Hepatocyte (in vitro differentiated cells): ENCODE data around the gene HK2. TPM values are rescaled to one million over a fixed set of nuclear protein-coding genes. Genes with fewer than 3 reads are reported as not detected.

Source experiments
- DNase-seq: peaks from one replicate; pipeline ENCODE4 v3.0.0-alpha.2; 2016; ENCODE audit warnings: low spot score
- H2AFZ ChIP-seq: fragments of 200-600 bp; sonication (generic); 2 replicates; pipeline ENCODE4 v1.6.0; 2016; ENCODE audit warnings: antibody characterized with exemption, mild to moderate bottlenecking
- H3K27ac ChIP-seq: fragments of 200-600 bp; sonication (generic); 2 replicates; pipeline ENCODE4 v1.5.1; 2016; ENCODE audit warnings: mild to moderate bottlenecking
- H3K27me3 ChIP-seq: fragments of 200-600 bp; sonication (generic); 2 replicates; pipeline ENCODE4 v1.6.1; 2016
- H3K36me3 ChIP-seq: fragments of 200-600 bp; sonication (generic); replicated peaks from 2 replicates; pipeline ENCODE4 v1.5.1; 2016; ENCODE audit warnings: low read depth; ENCODE audit not compliant: insufficient read depth
- H3K4me1 ChIP-seq: fragments of 200-600 bp; sonication (generic); 2 replicates; pipeline ENCODE4 v1.5.1; 2016; ENCODE audit warnings: mild to moderate bottlenecking, moderate library complexity; ENCODE audit not compliant: insufficient read depth
- H3K4me2 ChIP-seq: fragments of 200-600 bp; sonication (generic); 2 replicates; pipeline ENCODE4 v1.6.0; 2016
- H3K4me3 ChIP-seq: fragments of 200-600 bp; sonication (generic); 2 replicates; pipeline ENCODE4 v1.5.1; 2016; ENCODE audit warnings: mild to moderate bottlenecking
- H3K79me2 ChIP-seq: fragments of 200-600 bp; sonication (generic); 2 replicates; pipeline ENCODE4 v1.6.0; 2017; ENCODE audit warnings: mild to moderate bottlenecking
- H3K9me2 ChIP-seq: fragments of 200-600 bp; sonication (generic); replicated peaks from 2 replicates; pipeline ENCODE4 v1.6.0; 2017; ENCODE audit warnings: mild to moderate bottlenecking; ENCODE audit not compliant: insufficient read depth
- H3K9me3 ChIP-seq: fragments of 200-600 bp; sonication (generic); 2 replicates; pipeline ENCODE4 v1.5.1; 2016; ENCODE audit warnings: low read depth, mild to moderate bottlenecking
- H4K20me1 ChIP-seq: fragments of 200-600 bp; sonication (generic); 2 replicates; pipeline ENCODE4 v1.6.0; 2016; ENCODE audit warnings: mild to moderate bottlenecking; ENCODE audit not compliant: insufficient read depth, poor library complexity, severe bottlenecking
- CTCF ChIP-seq: fragments of 200-600 bp; sonication (generic); IDR thresholded peaks from 2 replicates; pipeline ENCODE4 v1.5.1; 2016; ENCODE audit warnings: antibody characterized with exemption, mild to moderate bottlenecking; ENCODE audit not compliant: poor library complexity
- EZH2 ChIP-seq: fragments of 200-600 bp; sonication (generic); IDR thresholded peaks from 2 replicates; pipeline ENCODE4 v1.6.1; 2016; ENCODE audit warnings: antibody characterized with exemption, mild to moderate bottlenecking, borderline replicate concordance
- EZH2phosphoT487 ChIP-seq: fragments of 200-600 bp; sonication (generic); IDR thresholded peaks from one replicate; pipeline ENCODE4 v1.6.1; 2018; ENCODE audit warnings: antibody characterized with exemption, mild to moderate bottlenecking, low read depth, moderate library complexity; ENCODE audit not compliant: unreplicated experiment, severe bottlenecking
- WGBS: methylation state at CpG from one replicate; pipeline ENCODE4 v1.1.6; 2016; ENCODE audit warnings: low lambda C conversion rate; ENCODE audit errors: missing lambda C conversion rate; 5-methylcytosine and 5-hydroxymethylcytosine counted together
- polyA plus RNA-seq: library from polyadenylated mRNA; unstranded; fragments of >200 nt; fragmentation: Nextera tagmentation; extraction: Ambion mirVana; gene quantifications from 2 replicates; pipeline ENCODE4 v1.2.1, GENCODE V29; 2016
- total RNA-seq: library from RNA; depleted of rRNA; stranded (reverse); fragments of >200 nt; gene quantifications from 2 replicates; pipeline ENCODE4 v1.2.3, GENCODE V29; 2014

HK2 gene
- total and polyA plus RNA-seq, 2 experiments from 2014 or later = 25.4 to 25.6 TPM

- no peak for DNase-seq
- Histone ChIP-seq H3K9me2 (no peaks in the 10 kb centered on the region), H3K4me1 (no peaks in the 10 kb centered on the region), H3K4me3 (no peak overlapping the region), H3K27ac (no peak overlapping the region), H3K79me2 (no peaks in the 10 kb centered on the region), H3K36me3 (no peaks in the 10 kb centered on the region), H3K27me3 (no peaks in the 10 kb centered on the region), H4K20me1 (no peaks in the 10 kb centered on the region), H3K4me2 (no peak overlapping the region), H3K9me3 (no peaks in the 10 kb centered on the region), H2AFZ (no peak overlapping the region)
- WGBS = 83% methylated on average over 4 of the region's 4 CpGs
- TF ChIP-seq EZH2phosphoT487 (no peak), CTCF (no peak), EZH2 (no peak)
Measured at GRCh38 chr2:74935975-74936391, 102.1 kb downstream of the HK2 start.

GRCh38 chr2:74937221-74937880 lies 103.4 kb downstream of the HK2 start:
- no peak for DNase-seq
- no peaks in the 10 kb centered on the region for H4K20me1 ChIP-seq
- no peak overlapping the region for H3K4me2 ChIP-seq
- H3K9me3 ChIP-seq = no peaks in the 10 kb centered on the region
- no peak for TF ChIP-seq EZH2
- TF ChIP-seq EZH2phosphoT487 = no peak
- H3K36me3 ChIP-seq = no peaks in the 10 kb centered on the region
- no peaks in the 10 kb centered on the region for H3K79me2 ChIP-seq
- H3K4me3 ChIP-seq = no peak overlapping the region
- H2AFZ ChIP-seq = no peak overlapping the region
- 87% methylated on average over 6 of the region's 6 CpGs for WGBS
- H3K27ac ChIP-seq = no peak overlapping the region
- H3K9me2 ChIP-seq = no peaks in the 10 kb centered on the region
- H3K27me3 ChIP-seq = no peaks in the 10 kb centered on the region
- H3K4me1 ChIP-seq = no peaks in the 10 kb centered on the region

GRCh38 chr2:74938264-74938663 lies 104.3 kb downstream of the HK2 start:
- WGBS = 91% methylated on average over 4 of the region's 4 CpGs
- Histone ChIP-seq H3K36me3 (no peaks in the 10 kb centered on the region), H3K9me3 (no peaks in the 10 kb centered on the region), H3K4me2 (no peak overlapping the region), H3K27ac (no peak overlapping the region), H2AFZ (no peak overlapping the region), H4K20me1 (no peaks in the 10 kb centered on the region), H3K79me2 (no peaks in the 10 kb centered on the region), H3K9me2 (no peaks in the 10 kb centered on the region), H3K4me3 (no peak overlapping the region), H3K4me1 (no peaks in the 10 kb centered on the region), H3K27me3 (no peaks in the 10 kb centered on the region)
- TF ChIP-seq EZH2phosphoT487 = no peak
- TF ChIP-seq EZH2 = no peak
- TF ChIP-seq CTCF = no peak
- no peak for DNase-seq

- Histone ChIP-seq H3K4me1 (no peaks in the 10 kb centered on the region), H3K9me2 (no peaks in the 10 kb centered on the region), H3K79me2 (no peaks in the 10 kb centered on the region), H3K4me3 (no peak overlapping the region), H3K36me3 (no peaks in the 10 kb centered on the region), H3K27me3 (no peaks in the 10 kb centered on the region), H2AFZ (no peak overlapping the region), H3K9me3 (no peaks in the 10 kb centered on the region), H3K27ac (peak overlapping the region; percentile 77), H4K20me1 (no peaks in the 10 kb centered on the region), H3K4me2 (peak overlapping the region; percentile 4)
- peak; percentile 32 for DNase-seq
- WGBS = 79% methylated on average over 7 of the region's 7 CpGs
- no peak for TF ChIP-seq EZH2phosphoT487
- TF ChIP-seq EZH2 = no peak
- TF ChIP-seq CTCF = no peak
Measured at GRCh38 chr2:74939919-74940812, 106.2 kb downstream of the HK2 start.
